ENCODE data around the gene PTP4A2. TPM values are rescaled to one million over a fixed set of nuclear protein-coding genes. Genes with fewer than 3 reads are reported as not detected.

Gene PTP4A2
- total and polyA plus RNA-seq, 10 of the 15 experiments (the other 5 are each of a cell fraction or from before 2014, with no cell fraction given): 180 to 909 (median 375) TPM

GRCh38 chr1:31924839-31925238, 13.3 kb downstream of the PTP4A2 start (continued):
- no peak for TF ChIP-seq SMC3 (IDR thresholded peaks at IDR 0.05; ENCODE audit: borderline replicate concordance, low read length)
- no peak for TF ChIP-seq CBX3 (IDR thresholded peaks at IDR 0.05; ENCODE audit: borderline replicate concordance, low read depth)
- TF ChIP-seq FOS (IDR thresholded peaks at IDR 0.05; ENCODE audit: borderline replicate concordance, extremely low read depth, insufficient read length): no peak

- BruUV-seq (replicated peaks): no TSS peak
- Histone ChIP-seq H3K4me2 (ENCODE audit: control insufficient read depth, insufficient read depth) (peak overlapping the region; percentile 57), H3K36me3 (ENCODE audit: control insufficient read depth in 2 of 2, insufficient read depth in 2 of 2, low read length in 1 of 2) (peaks cover 1 to 10% of the 10 kb centered on the region in 2 experiments; a peak in 3 of 4 replicates), H3K4me3 (peak overlapping the region; percentile 43; the same call in 1 of the 2 replicates), H2AFZ (ENCODE audit: control insufficient read depth, low read depth, low read length) (no peak overlapping the region), H3K79me2 (ENCODE audit: control insufficient read depth, insufficient read depth, low read length) (peaks cover 89% of the 10 kb centered on the region), H3K9ac (ENCODE audit: control insufficient read depth, insufficient read depth, low read length) (no peak overlapping the region), H3K27ac (ENCODE audit: control insufficient read depth, insufficient read depth) (0 out of 2 replicates have a peak overlapping the region, but pooled peaks have one; percentile 27), H4K20me1 (ENCODE audit: control insufficient read depth, insufficient read depth) (peaks cover 5% of the 10 kb centered on the region), H3K9me3 (replicated peaks; ENCODE audit: control insufficient read depth, insufficient read depth, low read length) (no peaks in the 10 kb centered on the region; the same call in 2 of the 3 replicates), H3K4me1 (ENCODE audit: control insufficient read depth, insufficient read depth, low read length) (peaks cover 19% of the 10 kb centered on the region), H3K27me3 (replicated peaks in 1 of 2; ENCODE audit: control insufficient read depth in 2 of 2, insufficient read depth in 2 of 2, low read length in 1 of 2) (no peaks in the 10 kb centered on the region)
- 55% methylated on average over 2 of the region's 2 CpGs for WGBS (ENCODE audit: insufficient coverage, insufficient replicate concordance, low lambda C conversion rate, missing lambda C conversion rate)
- ATAC-seq (0 out of 3 replicates have a peak, but pooled peaks have one; percentile 11), DNase-seq (ENCODE audit: low read depth, low spot score) (no peak), FAIRE-seq (no peak)
- CTCF ChIA-PET: interaction anchor here (0.5 to 3.5 kb wide), 5 partner anchors 10 to 90 kb away, joined by 3 to 21 read pairs (median 5); no protein-coding TSS in a partner anchor
- intact Hi-C loops (cut with micrococcal nuclease; ENCODE audit: unreplicated experiment) (no loop called here), in situ Hi-C loops (cut with MboI) (no loop called here)
- SMC1A ChIA-PET (ENCODE audit: uncharacterized antibody, unreplicated experiment): interaction anchor here (0.7 to 5.7 kb wide), 12 partner anchors 9 to 89 kb away, joined by 3 to 67 read pairs (median 3); no protein-coding TSS in a partner anchor
- POLR2A ChIA-PET: interaction anchor here (0.5 to 2.3 kb wide), 7 partner anchors 10 to 46 kb away, joined by 3 to 12 read pairs (median 3); no protein-coding TSS in a partner anchor
- RAD21 ChIA-PET (ENCODE audit: unreplicated experiment): interaction anchor here (0.6 to 2.2 kb wide), 4 partner anchors 8 to 40 kb away, joined by 3 to 17 read pairs (median 4); no protein-coding TSS in a partner anchor
- TF ChIP-seq BRCA1 (IDR thresholded peaks at IDR 0.05; ENCODE audit: low read depth, low read length) (no peak), STAT3 (IDR thresholded peaks at IDR 0.05; ENCODE audit: low read depth, low read length) (no peak), TCF7 (IDR thresholded peaks at IDR 0.05; ENCODE audit: borderline replicate concordance) (no peak), CREB1 (IDR thresholded peaks at IDR 0.05; ENCODE audit: low read depth) (no peak), LARP7 (IDR thresholded peaks at IDR 0.05) (no peak), JUNB (IDR thresholded peaks at IDR 0.05) (no peak), PML (IDR thresholded peaks at IDR 0.05; ENCODE audit: low read length) (no peak), RB1 (IDR thresholded peaks at IDR 0.05; ENCODE audit: borderline replicate concordance) (no peak)
- TF ChIP-seq, protein P1, sequence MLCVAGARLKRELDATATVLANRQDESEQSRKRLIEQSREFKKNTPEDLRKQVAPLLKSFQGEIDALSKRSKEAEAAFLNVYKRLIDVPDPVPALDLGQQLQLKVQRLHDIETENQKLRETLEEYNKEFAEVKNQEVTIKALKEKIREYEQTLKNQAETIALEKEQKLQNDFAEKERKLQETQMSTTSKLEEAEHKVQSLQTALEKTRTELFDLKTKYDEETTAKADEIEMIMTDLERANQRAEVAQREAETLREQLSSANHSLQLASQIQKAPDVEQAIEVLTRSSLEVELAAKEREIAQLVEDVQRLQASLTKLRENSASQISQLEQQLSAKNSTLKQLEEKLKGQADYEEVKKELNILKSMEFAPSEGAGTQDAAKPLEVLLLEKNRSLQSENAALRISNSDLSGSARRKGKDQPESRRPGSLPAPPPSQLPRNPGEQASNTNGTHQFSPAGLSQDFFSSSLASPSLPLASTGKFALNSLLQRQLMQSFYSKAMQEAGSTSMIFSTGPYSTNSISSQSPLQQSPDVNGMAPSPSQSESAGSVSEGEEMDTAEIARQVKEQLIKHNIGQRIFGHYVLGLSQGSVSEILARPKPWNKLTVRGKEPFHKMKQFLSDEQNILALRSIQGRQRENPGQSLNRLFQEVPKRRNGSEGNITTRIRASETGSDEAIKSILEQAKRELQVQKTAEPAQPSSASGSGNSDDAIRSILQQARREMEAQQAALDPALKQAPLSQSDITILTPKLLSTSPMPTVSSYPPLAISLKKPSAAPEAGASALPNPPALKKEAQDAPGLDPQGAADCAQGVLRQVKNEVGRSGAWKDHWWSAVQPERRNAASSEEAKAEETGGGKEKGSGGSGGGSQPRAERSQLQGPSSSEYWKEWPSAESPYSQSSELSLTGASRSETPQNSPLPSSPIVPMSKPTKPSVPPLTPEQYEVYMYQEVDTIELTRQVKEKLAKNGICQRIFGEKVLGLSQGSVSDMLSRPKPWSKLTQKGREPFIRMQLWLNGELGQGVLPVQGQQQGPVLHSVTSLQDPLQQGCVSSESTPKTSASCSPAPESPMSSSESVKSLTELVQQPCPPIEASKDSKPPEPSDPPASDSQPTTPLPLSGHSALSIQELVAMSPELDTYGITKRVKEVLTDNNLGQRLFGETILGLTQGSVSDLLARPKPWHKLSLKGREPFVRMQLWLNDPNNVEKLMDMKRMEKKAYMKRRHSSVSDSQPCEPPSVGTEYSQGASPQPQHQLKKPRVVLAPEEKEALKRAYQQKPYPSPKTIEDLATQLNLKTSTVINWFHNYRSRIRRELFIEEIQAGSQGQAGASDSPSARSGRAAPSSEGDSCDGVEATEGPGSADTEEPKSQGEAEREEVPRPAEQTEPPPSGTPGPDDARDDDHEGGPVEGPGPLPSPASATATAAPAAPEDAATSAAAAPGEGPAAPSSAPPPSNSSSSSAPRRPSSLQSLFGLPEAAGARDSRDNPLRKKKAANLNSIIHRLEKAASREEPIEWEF (IDR thresholded peaks at IDR 0.05; ENCODE audit: insufficient replicate concordance, low read depth, low read length): no peak
- TF ChIP-seq, protein P2, sequence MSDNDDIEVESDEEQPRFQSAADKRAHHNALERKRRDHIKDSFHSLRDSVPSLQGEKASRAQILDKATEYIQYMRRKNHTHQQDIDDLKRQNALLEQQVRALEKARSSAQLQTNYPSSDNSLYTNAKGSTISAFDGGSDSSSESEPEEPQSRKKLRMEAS (IDR thresholded peaks at IDR 0.05; ENCODE audit: low read depth, low read length): no peak
- TF ChIP-seq, protein P3, sequence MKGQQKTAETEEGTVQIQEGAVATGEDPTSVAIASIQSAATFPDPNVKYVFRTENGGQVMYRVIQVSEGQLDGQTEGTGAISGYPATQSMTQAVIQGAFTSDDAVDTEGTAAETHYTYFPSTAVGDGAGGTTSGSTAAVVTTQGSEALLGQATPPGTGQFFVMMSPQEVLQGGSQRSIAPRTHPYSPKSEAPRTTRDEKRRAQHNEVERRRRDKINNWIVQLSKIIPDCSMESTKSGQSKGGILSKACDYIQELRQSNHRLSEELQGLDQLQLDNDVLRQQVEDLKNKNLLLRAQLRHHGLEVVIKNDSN (IDR thresholded peaks at IDR 0.05; ENCODE audit: borderline replicate concordance, extremely low read length, insufficient read depth, low read depth, low read length): no peak
Observed at GRCh38 chr1:31923901-31924535, 14.2 kb downstream of the PTP4A2 start.

All from GM12878 (cell line).